ENCODE results near the gene IDNK. TPM values are rescaled to one million over a fixed set of nuclear protein-coding genes. Genes with fewer than 3 reads are reported as not detected.
A peak's percentile ranks its signal among the peaks of the same experiment; 100 is the strongest.

Gene IDNK
- polyA plus RNA-seq, 12 donors, result 3.1 to 7.7 (median 5.8) TPM; not detected in 2

GRCh38 chr9:83630938-83631457, 8.1 kb downstream of the IDNK start:
- DNase-seq, result no peak

GRCh38 chr9:83633255-83633654, 10.3 kb downstream of the IDNK start:
- no peak for DNase-seq

GRCh38 chr9:83633676-83634075, 10.7 kb downstream of the IDNK start:
- DNase-seq, result no peak

GRCh38 chr9:83636813-83637212, 13.9 kb downstream of the IDNK start:
- no peak for DNase-seq

GRCh38 chr9:83637389-83637788, 14.4 kb downstream of the IDNK start:
- no peak for DNase-seq

GRCh38 chr9:83639266-83639665, 16.3 kb downstream of the IDNK start:
- no peak for DNase-seq

- no peak for DNase-seq
Measured at GRCh38 chr9:83642793-83643192, 19.9 kb downstream of the IDNK start.

- DNase-seq, result no peak
Measured at GRCh38 chr9:83646500-83647239, 23.7 kb downstream of the IDNK start.

- peak; percentile 20 for DNase-seq
Measured at GRCh38 chr9:83649080-83649479, 26.1 kb downstream of the IDNK start.

GRCh38 chr9:83649515-83649914, 26.6 kb downstream of the IDNK start:
- no peak for DNase-seq

- no peak for DNase-seq
Measured at GRCh38 chr9:83651558-83651957, 28.6 kb downstream of the IDNK start.

GRCh38 chr9:83652433-83652832, 29.5 kb downstream of the IDNK start:
- no peak for DNase-seq

- DNase-seq, result no peak
Measured at GRCh38 chr9:83655433-83655832, 32.5 kb downstream of the IDNK start.

- DNase-seq, result no peak
Measured at GRCh38 chr9:83656032-83656680, 33.2 kb downstream of the IDNK start.

GRCh38 chr9:83656952-83657351, 34.0 kb downstream of the IDNK start:
- no peak for DNase-seq

GRCh38 chr9:83662933-83663332, 40.0 kb downstream of the IDNK start:
- no peak for DNase-seq

GRCh38 chr9:83665580-83666200, 42.7 kb downstream of the IDNK start:
- DNase-seq, result no peak

GRCh38 chr9:83669067-83669466, 46.1 kb downstream of the IDNK start:
- no peak for DNase-seq

- DNase-seq, result no peak
Measured at GRCh38 chr9:83670381-83670780, 47.4 kb downstream of the IDNK start.

GRCh38 chr9:83671451-83671850, 48.5 kb downstream of the IDNK start:
- no peak for DNase-seq

- DNase-seq, result no peak
Measured at GRCh38 chr9:83675466-83675865, 52.5 kb downstream of the IDNK start.

- DNase-seq, result no peak
Measured at GRCh38 chr9:83677596-83677995, 54.7 kb downstream of the IDNK start.

- DNase-seq, result no peak
Measured at GRCh38 chr9:83680233-83680632, 57.3 kb downstream of the IDNK start.
